Measurements from ENCODE around the gene CNIH2.
"Not testable (repeated sequence)": the region's sequence is repeated elsewhere in the genome, so short reads cannot be mapped to it uniquely, and the experiment has no call there.

Gene CNIH2

GRCh38 chr11:66316849-66317251, 38.9 kb downstream of the CNIH2 start, which contains the start of gene CD248:
Gene CD248 (minus strand): TSS chr11:66317044. CDS start chr11:66317027, 17 bp downstream.
- no peak for DNase-seq

- no peak for DNase-seq
Measured at GRCh38 chr11:66317322-66317722, 39.3 kb downstream of the CNIH2 start.

GRCh38 chr11:66317723-66318599, 40.0 kb downstream of the CNIH2 start:
- DNase-seq: no peak

GRCh38 chr11:66318600-66318970, 40.6 kb downstream of the CNIH2 start:
- DNase-seq: no peak

- DNase-seq: not testable (repeated sequence)
Measured at GRCh38 chr11:66320289-66320688, 42.3 kb downstream of the CNIH2 start.

- not testable (repeated sequence) for DNase-seq
Measured at GRCh38 chr11:66320748-66321147, 42.8 kb downstream of the CNIH2 start.

GRCh38 chr11:66321606-66322005, 43.6 kb downstream of the CNIH2 start:
- DNase-seq: no peak

- DNase-seq: no peak
Measured at GRCh38 chr11:66322732-66323427, 44.9 kb downstream of the CNIH2 start.

GRCh38 chr11:66323684-66324083, 45.7 kb downstream of the CNIH2 start:
- no peak for DNase-seq

- DNase-seq: no peak
Measured at GRCh38 chr11:66324664-66325063, 46.7 kb downstream of the CNIH2 start.

- DNase-seq: no peak
Measured at GRCh38 chr11:66325263-66325671, 47.3 kb downstream of the CNIH2 start.

GRCh38 chr11:66326261-66327111, 48.5 kb downstream of the CNIH2 start:
- DNase-seq: no peak

GRCh38 chr11:66327171-66328030, 49.4 kb downstream of the CNIH2 start:
- DNase-seq: no peak

GRCh38 chr11:66328031-66328301, 50.0 kb downstream of the CNIH2 start:
- DNase-seq: no peak

- peak; percentile 52 for DNase-seq
Measured at GRCh38 chr11:66328302-66329144, 50.5 kb downstream of the CNIH2 start.

- DNase-seq: no peak
Measured at GRCh38 chr11:66329165-66329673, 51.2 kb downstream of the CNIH2 start.

GRCh38 chr11:66330931-66331330, 53.0 kb downstream of the CNIH2 start:
- no peak for DNase-seq

GRCh38 chr11:66331542-66332370, 53.8 kb downstream of the CNIH2 start:
- DNase-seq: no peak

GRCh38 chr11:66332371-66333219, 54.6 kb downstream of the CNIH2 start:
- no peak for DNase-seq
